ENCODE data around the gene CDK5RAP1.
"Not testable (repeated sequence)": the region's sequence is repeated elsewhere in the genome, so short reads cannot be mapped to it uniquely, and the experiment has no call there.

CDK5RAP1 gene

DNA sequence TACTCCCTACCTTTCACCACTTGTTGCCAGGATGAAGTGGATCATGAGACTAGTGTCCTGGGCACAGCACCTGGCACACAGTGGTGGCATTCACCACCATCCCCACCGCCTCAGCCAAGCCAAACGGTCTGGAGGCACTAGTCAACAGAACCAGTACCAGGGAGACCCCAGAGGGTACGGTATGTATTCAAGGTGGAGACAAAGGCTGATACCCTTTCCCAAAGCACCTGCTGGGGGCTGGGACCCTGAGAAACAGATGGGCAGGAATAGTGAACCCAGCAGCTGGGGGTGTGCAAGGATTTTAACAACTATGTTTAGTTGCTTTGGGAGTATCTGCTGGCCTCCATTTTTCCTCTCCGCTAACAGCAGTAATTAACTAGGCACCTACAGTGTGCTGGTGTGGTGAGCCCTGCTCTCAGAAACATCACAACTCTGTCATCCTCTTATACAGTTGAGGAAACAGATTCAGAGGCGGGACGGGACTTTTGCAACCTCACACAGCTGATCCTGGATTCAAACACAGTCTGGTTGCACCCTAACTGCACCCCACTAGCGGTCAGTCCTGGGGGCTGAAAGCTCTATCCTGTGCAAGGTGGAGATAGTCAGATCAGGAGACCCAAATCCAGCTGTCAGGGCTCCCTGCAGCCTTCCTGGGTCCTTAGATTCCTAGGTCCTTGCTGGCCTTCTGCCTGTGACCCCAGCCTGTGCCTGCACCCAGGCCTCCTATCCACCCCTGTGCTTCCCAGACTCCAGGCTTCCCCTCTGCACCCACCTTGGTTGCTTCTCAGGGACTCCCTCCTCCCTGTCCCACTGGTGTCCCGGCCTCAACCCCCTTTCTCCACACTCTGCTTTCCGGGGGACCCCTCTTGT, 41.1 kb upstream of the CDK5RAP1 start:
- no peak for DNase-seq (ENCODE audit: extremely low read depth, low read depth)

GRCh38 chr20:33441142-33441955, 40.0 kb upstream of the CDK5RAP1 start:
- TF ChIP-seq CTCF (IDR thresholded peaks at IDR 0.05; ENCODE audit: low read depth, low read length): no peak

More for the DNA sequence above, 41.1 kb upstream of the CDK5RAP1 start:
- no peak for TF ChIP-seq CTCF (IDR thresholded peaks at IDR 0.05; ENCODE audit: low read depth, low read length)

DNA sequence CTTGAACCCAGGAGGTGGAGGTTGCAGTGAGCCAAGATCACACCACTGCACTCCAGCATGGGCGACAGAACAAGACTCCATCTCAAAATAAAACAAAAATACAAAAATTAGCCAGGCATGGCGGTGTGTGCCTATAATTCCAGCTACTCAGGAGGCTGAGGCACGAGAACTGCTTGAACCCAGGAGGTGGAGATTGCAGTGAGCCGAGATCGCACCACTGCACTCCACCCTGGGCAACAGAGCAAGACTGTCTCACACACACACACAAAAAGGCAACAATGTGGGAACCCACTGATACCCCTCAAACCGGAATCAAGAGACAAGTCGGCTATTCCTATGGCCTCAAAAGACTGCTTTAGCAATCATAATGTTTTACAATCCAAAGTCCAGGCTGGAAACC, 39.2 kb upstream of the CDK5RAP1 start:
- DNase-seq (ENCODE audit: extremely low read depth, low read depth): not testable (repeated sequence)

More at GRCh38 chr20:33441142-33441955, 40.0 kb upstream of the CDK5RAP1 start:
- DNase-seq (ENCODE audit: extremely low read depth, low read depth): no peak

DNA sequence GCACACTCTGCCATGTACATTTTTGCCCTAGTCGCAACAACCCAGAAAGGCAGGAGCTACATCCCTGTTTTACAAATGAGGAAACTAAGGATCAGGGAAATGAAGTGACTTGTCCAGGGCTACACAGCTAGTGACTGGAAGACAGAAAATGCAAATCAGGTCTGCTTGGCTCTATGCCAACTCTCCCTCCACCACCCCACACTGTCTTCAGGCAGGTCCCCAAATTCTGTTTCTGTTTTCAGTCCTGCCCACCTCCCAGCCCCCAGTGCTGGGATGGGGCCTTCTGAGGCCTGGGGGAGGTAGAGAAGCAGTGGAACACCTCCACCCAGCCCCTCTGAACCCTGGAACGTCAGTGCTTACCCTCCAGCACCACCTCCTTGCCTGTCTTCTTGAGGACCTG, 37.2 kb upstream of the CDK5RAP1 start:
- no peak for DNase-seq (ENCODE audit: extremely low read depth, low read depth)
- no peak for TF ChIP-seq CTCF (IDR thresholded peaks at IDR 0.05; ENCODE audit: low read depth, low read length)

DNA sequence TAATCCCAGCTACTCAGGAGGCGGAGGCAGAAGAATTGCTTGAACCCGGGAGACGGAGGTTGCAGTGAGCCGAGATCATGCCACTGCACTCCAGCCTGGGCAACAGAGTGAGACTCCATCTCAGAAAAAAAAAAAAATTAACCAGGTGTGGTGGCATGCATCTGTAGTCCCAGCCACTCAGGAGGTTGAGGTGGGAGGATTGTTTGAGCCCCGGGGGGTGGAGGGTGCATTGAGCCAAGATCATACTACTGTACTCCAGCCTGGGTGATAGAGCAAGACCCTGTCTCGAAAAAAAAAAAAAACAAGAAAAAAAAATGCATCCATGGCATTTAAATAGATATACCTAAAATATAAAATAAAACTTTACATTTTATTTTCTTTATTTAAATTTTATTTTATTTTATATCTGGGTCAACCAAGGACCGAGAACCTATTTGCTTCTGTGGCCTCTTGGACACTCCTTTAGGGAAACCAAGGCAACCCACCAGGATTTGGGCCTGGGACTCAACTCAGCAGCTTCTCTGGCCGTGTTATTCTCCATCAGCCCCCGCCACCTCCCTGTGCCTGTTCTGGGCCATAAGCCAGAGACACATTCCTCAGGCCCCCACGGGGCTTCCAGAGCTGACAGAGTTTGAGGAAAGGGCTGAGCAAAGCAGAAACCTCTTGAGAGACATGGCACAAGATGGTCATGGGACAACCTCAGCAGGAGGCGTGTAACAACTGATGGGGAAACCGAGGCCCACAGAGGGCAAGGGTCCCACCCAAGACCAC, 36.0 kb upstream of the CDK5RAP1 start:
- DNase-seq (ENCODE audit: extremely low read depth, low read depth): no peak
- TF ChIP-seq CTCF (IDR thresholded peaks at IDR 0.05; ENCODE audit: low read depth, low read length): no peak

DNA sequence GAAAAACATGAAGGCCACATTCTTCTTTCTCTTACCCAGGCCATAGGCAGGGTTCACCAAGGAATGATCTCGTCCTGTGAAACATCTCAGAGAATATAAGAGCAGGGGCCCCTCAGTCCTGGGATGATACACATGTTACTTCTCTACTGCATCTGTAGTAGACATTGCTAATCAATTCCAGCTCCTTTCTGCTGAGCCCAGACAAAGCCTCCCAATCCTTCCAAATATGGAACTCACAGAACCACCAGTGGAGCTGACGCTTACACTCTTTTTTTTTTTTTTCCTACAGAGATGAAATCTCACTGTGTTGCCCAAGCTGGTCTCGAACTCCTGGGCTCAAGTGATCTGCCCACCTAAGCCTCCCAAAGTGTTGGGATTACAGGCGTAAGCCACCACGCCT, 33.1 kb upstream of the CDK5RAP1 start:
- TF ChIP-seq CTCF (IDR thresholded peaks at IDR 0.05; ENCODE audit: low read depth, low read length): no peak
- DNase-seq (ENCODE audit: extremely low read depth, low read depth): no peak

DNA sequence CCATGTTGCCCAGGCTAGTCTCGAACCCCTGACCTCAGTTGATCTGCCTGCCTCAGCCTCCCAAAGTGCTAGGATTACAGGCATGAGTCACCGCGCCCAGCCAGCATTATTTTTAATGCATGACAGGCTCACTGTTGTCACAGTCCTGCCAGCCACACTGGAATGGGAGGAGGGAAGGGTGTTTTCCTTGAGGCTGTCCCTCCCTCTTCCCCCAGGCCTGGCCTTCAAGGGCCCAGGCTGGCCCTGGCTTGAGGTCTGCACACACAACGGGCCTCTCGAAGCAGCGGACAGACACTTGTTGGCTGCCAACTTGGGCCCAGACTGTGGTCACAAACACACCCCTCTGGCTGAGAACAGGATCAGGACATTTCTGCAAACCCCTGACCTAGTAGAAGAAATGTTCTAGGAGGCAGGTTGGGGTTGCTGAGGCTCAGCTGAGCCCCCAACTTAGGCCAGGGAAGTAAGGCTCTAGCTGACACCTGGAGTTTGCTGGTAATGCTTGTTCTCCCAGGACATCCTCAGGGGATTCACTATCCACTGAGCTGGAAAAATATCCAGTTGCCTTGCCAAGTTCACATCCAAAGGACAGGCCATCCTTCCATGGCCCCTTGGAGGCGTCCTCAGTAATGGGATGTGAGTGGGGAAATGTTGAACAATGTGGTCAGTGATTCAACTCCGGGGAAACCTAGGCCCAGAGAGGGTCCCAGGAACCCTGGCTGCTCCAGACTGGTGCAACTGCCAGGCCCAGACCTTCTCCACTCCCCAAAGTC, 32.3 kb upstream of the CDK5RAP1 start:
- no peak for DNase-seq (ENCODE audit: extremely low read depth, low read depth)
- no peak for TF ChIP-seq CTCF (IDR thresholded peaks at IDR 0.05; ENCODE audit: low read depth, low read length)

Measured in AG09319 (cell line).